Kidney (tissue), 14 donors: ENCODE results near the gene CLTCL1. TPM values are rescaled to one million over a fixed set of nuclear protein-coding genes. Genes with fewer than 3 reads are reported as not detected.
"Not testable (repeated sequence)": the region's sequence is repeated elsewhere in the genome, so short reads cannot be mapped to it uniquely, and the experiment has no call there.

Source experiments
- DNase-seq, 5 donors: peaks; one replicate each; pipeline ENCODE4 v3.0.0-alpha.2; 2013 to 2020
- FAIRE-seq: peaks from 2 replicates; lab custom pipeline; 2012; peaks lifted over from hg19 to GRCh38; lab: Jason Lieb, UNC
- H3K27ac ChIP-seq, 2 donors: one replicate each; pipeline ENCODE4 v1.7.0; 2013; ENCODE audit warnings: low read depth in 2 of 2, low read length in 2 of 2, inconsistent platforms in 1 of 2
- H3K27me3 ChIP-seq: one replicate; pipeline ENCODE4 v1.7.1; 2013; ENCODE audit warnings: low read length, inconsistent platforms; ENCODE audit not compliant: control insufficient read depth, insufficient read depth
- H3K36me3 ChIP-seq, 3 donors: one replicate each; pipeline versions ENCODE4 v1.7.0 to v1.7.1; 2013; ENCODE audit warnings: low read length in 3 of 3, control low read depth in 1 of 3, inconsistent platforms in 1 of 3; ENCODE audit not compliant: insufficient read depth in 3 of 3, control insufficient read depth in 2 of 3
- H3K4me1 ChIP-seq, 3 donors: one replicate each; pipeline versions ENCODE4 v1.7.0 to v1.7.1; 2013; ENCODE audit warnings: low read length in 3 of 3, inconsistent platforms in 1 of 3, low read depth in 1 of 3; ENCODE audit not compliant: control insufficient read depth in 2 of 3, insufficient read depth in 2 of 3
- H3K4me3 ChIP-seq, 3 donors: one replicate each; pipeline versions ENCODE4 v1.7.0 to v1.8.1; 2013; ENCODE audit warnings: low read length in 3 of 3, control low read depth in 1 of 3, inconsistent platforms in 1 of 3
- H3K9ac ChIP-seq, 3 donors: one replicate each; pipeline versions ENCODE4 v1.7.0 to v1.7.1; 2013; ENCODE audit warnings: low read length in 3 of 3, control low read depth in 1 of 3, inconsistent platforms in 1 of 3
- H3K9me3 ChIP-seq, 3 donors: one replicate each; pipeline versions ENCODE4 v1.7.0 to v1.7.1; 2013; ENCODE audit warnings: low read length in 3 of 3, control low read depth in 1 of 3, inconsistent platforms in 1 of 3; ENCODE audit not compliant: control insufficient read depth in 2 of 3, insufficient read depth in 1 of 3
- intact Hi-C: fragments of 100-400 bp; cut with DNase I; formaldehyde crosslinking; loops from one replicate; pipeline ENCODE4 v1.11.1; 2022
- polyA plus RNA-seq: library from polyadenylated mRNA; stranded (reverse); fragments of 350-450 nt; fragmentation: Illumina TruSeq; extraction: RNeasy Lipid Tissue Mini Kit (QIAGEN cat#74804); gene quantifications from one replicate; pipeline ENCODE4 v1.2.3, GENCODE V29; 2014; ENCODE audit warnings: low read depth, low replicate concordance; ENCODE audit not compliant: insufficient read depth
- total RNA-seq: library from RNA; stranded (reverse); fragmentation: NEBNext Ultra II Directional; extraction: Animal tissue kit (Norgen Biotek cat#: 25700); gene quantifications from one replicate; pipeline ENCODE4 v1.2.1, GENCODE V29; 2021
- TF ChIP-seq, protein P1 (sequence below): IDR thresholded peaks from 3 replicates; pipeline ENCODE4 v1.5.1; 2012; ENCODE audit warnings: mild to moderate bottlenecking, moderate library complexity, borderline replicate concordance; ENCODE audit not compliant: insufficient read depth; ENCODE audit errors: extremely low read depth
- donor health status: control.
- donor health status: control.
- donor health status: control.
- donor health status: control.
- donor health status: control.
- donor health status: DM: yes; HTN: yes; CAD: no.
- donor health status: Normal renal cell carcinoma (clear cell type).

Gene CLTCL1
- total and polyA plus RNA-seq, 2 donors from 2014 or later: 4.0 to 6.3 TPM

- H3K36me3 ChIP-seq: peaks cover 8 to 21% (median 16%) of the 10 kb centered on the region in 3 donors
- no peak overlapping the region for H3K4me3 ChIP-seq
- no peak overlapping the region for H3K27ac ChIP-seq
- H3K4me1 ChIP-seq: no peaks in the 10 kb centered on the region
- TF ChIP-seq, protein P1, sequence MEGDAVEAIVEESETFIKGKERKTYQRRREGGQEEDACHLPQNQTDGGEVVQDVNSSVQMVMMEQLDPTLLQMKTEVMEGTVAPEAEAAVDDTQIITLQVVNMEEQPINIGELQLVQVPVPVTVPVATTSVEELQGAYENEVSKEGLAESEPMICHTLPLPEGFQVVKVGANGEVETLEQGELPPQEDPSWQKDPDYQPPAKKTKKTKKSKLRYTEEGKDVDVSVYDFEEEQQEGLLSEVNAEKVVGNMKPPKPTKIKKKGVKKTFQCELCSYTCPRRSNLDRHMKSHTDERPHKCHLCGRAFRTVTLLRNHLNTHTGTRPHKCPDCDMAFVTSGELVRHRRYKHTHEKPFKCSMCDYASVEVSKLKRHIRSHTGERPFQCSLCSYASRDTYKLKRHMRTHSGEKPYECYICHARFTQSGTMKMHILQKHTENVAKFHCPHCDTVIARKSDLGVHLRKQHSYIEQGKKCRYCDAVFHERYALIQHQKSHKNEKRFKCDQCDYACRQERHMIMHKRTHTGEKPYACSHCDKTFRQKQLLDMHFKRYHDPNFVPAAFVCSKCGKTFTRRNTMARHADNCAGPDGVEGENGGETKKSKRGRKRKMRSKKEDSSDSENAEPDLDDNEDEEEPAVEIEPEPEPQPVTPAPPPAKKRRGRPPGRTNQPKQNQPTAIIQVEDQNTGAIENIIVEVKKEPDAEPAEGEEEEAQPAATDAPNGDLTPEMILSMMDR: no peak
- no peaks in the 10 kb centered on the region for H3K9me3 ChIP-seq
- intact Hi-C loops: no loop called here
- DNase-seq (no peak), FAIRE-seq (no peak)
- no peak overlapping the region for H3K9ac ChIP-seq
- H3K27me3 ChIP-seq: no peaks in the 10 kb centered on the region
These were observed 37.9 kb upstream of the CLTCL1 start for GRCh38 chr22:19329454-19329853.

- FAIRE-seq: no peak
These were observed 33.9 kb upstream of the CLTCL1 start for GRCh38 chr22:19325296-19325948.

DNA sequence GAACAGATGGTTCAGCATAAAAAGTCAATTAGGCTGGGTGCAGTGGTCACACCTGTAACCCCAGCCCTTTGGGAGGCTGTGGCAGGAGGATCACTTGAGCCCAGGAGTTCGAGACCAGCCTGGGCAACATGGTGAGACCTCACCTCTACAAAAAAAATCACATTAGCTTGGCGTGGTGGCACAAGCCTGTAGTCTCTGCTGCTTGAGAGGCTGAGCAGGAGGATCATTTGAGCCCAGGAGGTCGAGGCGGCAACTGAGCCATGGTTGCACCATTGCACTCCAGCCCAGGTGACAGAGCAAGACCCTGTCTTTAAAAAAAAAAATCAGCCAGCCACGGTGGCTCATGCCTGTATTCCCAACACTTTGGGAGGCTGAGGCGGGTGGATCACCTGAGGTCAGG, 31.9 kb upstream of the CLTCL1 start:
- FAIRE-seq, H3K4me3 ChIP-seq, H3K9ac ChIP-seq, H3K4me1 ChIP-seq, DNase-seq, H3K27ac ChIP-seq, H3K9me3 ChIP-seq, intact Hi-C loops, H3K27me3 ChIP-seq, H3K36me3 ChIP-seq: not testable (repeated sequence)

More at GRCh38 chr22:19325296-19325948, 33.9 kb upstream of the CLTCL1 start:
- Histone ChIP-seq H3K9me3 (no peaks in the 10 kb centered on the region), H3K27ac (no peak overlapping the region), H3K27me3 (no peaks in the 10 kb centered on the region), H3K4me3 (no peak overlapping the region), H3K9ac (no peak overlapping the region), H3K4me1 (no peaks in the 10 kb centered on the region), H3K36me3 (peaks cover 3 to 4% (median 4%) of the 10 kb centered on the region in 3 donors)
- TF ChIP-seq, protein P1: no peak
- DNase-seq: no peak
- intact Hi-C loops: no loop called here

DNA sequence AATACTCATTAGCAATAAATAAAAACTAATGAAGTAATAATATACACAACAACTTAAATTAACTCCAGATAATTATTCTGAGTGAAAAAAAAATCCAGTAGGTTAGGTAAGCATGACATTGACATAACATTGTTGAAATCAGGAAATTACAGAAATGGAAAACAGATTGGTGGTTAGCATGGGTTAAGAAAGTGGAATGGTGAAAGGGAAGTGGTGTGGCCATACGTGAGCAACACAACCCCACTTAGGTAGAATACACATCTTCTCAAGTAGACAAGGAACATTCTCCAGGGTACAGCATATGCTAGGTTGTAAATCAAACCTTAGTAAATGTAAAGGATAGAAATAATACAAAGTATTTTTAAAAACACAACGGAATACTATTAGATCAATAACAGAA, 30.2 kb upstream of the CLTCL1 start:
- intact Hi-C loops: no loop called here
- no peak for DNase-seq
- Histone ChIP-seq H3K27me3 (no peaks in the 10 kb centered on the region), H3K36me3 (no peaks in the 10 kb centered on the region), H3K27ac (no peak overlapping the region), H3K4me3 (no peak overlapping the region), H3K4me1 (no peaks in the 10 kb centered on the region), H3K9ac (no peak overlapping the region), H3K9me3 (peaks cover 0 to 10% (median 0%) of the 10 kb centered on the region in 3 donors)
- TF ChIP-seq, protein P1: no peak
- no peak for FAIRE-seq

DNA sequence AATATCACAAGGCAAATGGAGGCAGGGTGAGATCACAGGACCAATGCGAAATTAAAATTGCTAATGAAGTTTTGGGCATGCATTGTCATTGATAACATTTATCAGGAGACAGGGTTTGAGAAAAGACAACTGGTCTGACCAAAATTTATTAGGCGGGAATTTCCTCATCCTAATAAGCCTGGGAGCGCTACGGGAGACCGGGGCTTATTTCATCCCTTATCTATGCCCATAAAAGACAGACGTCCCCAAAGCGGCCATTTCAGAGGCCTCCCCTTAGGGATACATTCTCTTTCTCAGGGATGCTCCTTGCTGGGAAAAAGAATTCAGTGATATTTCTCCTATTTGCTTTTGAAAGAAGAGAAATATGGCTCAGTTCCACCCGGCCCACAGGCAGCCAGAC, 28.6 kb upstream of the CLTCL1 start:
- H3K4me3 ChIP-seq, H3K27me3 ChIP-seq, H3K4me1 ChIP-seq, FAIRE-seq, intact Hi-C loops, DNase-seq, H3K36me3 ChIP-seq, H3K9ac ChIP-seq, H3K27ac ChIP-seq: not testable (repeated sequence)
- H3K9me3 ChIP-seq: peaks cover 0 to 15% (median 0%) of the 10 kb centered on the region in 3 donors
